ENCODE results near the gene PGPEP1. TPM values are rescaled to one million over a fixed set of nuclear protein-coding genes. Genes with fewer than 3 reads are reported as not detected.

The PGPEP1 gene
- total and polyA plus RNA-seq, 10 of the 15 experiments (the other 5 are each of a cell fraction or from before 2014, with no cell fraction given), result 13.8 to 39.4 (median 17.0) TPM

GRCh38 chr19:18340990-18341868 is 831 bp downstream of the PGPEP1 start (continued):
- TF ChIP-seq KLF5 (IDR thresholded peaks at IDR 0.05; ENCODE audit: partially characterized antibody), result no peak
- no peak for TF ChIP-seq CHD1 (IDR thresholded peaks at IDR 0.05; ENCODE audit: low read depth, low read length)
- TF ChIP-seq PRDM15 (CRISPR knock-in tag; IDR thresholded peaks at IDR 0.05), result no peak
- TF ChIP-seq E2F8 (IDR thresholded peaks at IDR 0.05; ENCODE audit: low read depth, partially characterized antibody), result no peak
- TF ChIP-seq YY1 (IDR thresholded peaks at IDR 0.05; ENCODE audit: low read depth, low read length), result no peak; the same call in 1 of the 2 replicates
- TF ChIP-seq ETV6 (conservative IDR thresholded peaks at IDR 0.05 in 1 of 2, IDR thresholded peaks at IDR 0.05 in 1 of 2; ENCODE audit: borderline replicate concordance in 1 of 2, low read depth in 1 of 2), result no peak
- no peak for TF ChIP-seq BRCA1 (IDR thresholded peaks at IDR 0.05; ENCODE audit: low read depth, low read length)
- TF ChIP-seq ELK1 (IDR thresholded peaks at IDR 0.05; ENCODE audit: low read depth, low read length), result no peak
- no peak; the same call in 1 of the 2 replicates for TF ChIP-seq PAX8 (IDR thresholded peaks at IDR 0.05)
- TF ChIP-seq USF2 (IDR thresholded peaks at IDR 0.05; ENCODE audit: borderline replicate concordance, low read depth, low read length), result peak; percentile 83
- no peak for TF ChIP-seq NFYB (IDR thresholded peaks at IDR 0.05; ENCODE audit: insufficient read depth, low read depth, low read length)
- TF ChIP-seq E2F4 (IDR thresholded peaks at IDR 0.05; ENCODE audit: low read depth, low read length), result no peak
- no peak for TF ChIP-seq ZNF274 (IDR thresholded peaks at IDR 0.05; ENCODE audit: insufficient read depth, insufficient read length)
- no peak for TF ChIP-seq TCF7 (IDR thresholded peaks at IDR 0.05; ENCODE audit: borderline replicate concordance)
- no peak for TF ChIP-seq NR2C2 (IDR thresholded peaks at IDR 0.05; ENCODE audit: borderline replicate concordance, control insufficient read depth, insufficient read length, low read depth)
- TF ChIP-seq STAT1 (conservative IDR thresholded peaks at IDR 0.05), result no peak
- no peak for TF ChIP-seq SUZ12 (IDR thresholded peaks at IDR 0.05; ENCODE audit: unreplicated experiment)
- no peak for TF ChIP-seq LARP7 (IDR thresholded peaks at IDR 0.05)
- TF ChIP-seq BACH1 (IDR thresholded peaks at IDR 0.05; ENCODE audit: borderline replicate concordance), result no peak
- TF ChIP-seq CBFB (IDR thresholded peaks at IDR 0.05; ENCODE audit: low read depth), result 0 out of 2 replicates have a peak, but pooled peaks have one; percentile 48
